ENCODE results near the gene ALPP.

DNA sequence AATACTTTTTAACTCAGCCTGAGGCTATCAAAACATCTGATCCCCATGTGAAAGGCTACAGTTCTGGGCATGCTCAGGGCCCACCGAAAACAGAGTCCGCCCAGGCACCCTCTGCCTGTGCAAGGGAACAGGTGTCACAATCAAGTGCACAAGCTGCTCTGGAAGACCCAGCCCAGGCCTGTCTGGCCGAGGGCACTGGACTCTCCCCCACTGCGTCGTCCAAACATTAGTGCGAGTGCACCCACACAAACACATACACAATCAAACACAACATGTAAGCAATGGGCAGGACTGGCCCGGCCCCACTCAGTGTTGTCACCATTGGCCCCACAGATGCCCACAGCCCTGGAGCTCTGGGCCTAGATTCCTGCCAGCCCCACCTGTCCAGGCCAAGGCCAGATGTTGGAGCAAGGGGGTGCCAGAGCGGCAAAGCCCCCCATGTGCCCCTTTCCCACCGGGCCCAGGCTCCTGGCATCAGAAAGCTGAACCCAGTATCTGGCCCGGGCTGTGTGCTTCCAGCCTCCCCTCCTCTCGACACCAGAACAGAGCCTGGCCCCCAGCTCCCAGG lies 27.5 kb downstream of the ALPP start:
- TF ChIP-seq POLR2A (IDR thresholded peaks at IDR 0.05; ENCODE audit: low read depth, low read length) (no peak), POLR2AphosphoS5 (IDR thresholded peaks at IDR 0.05; ENCODE audit: low read depth, low read length) (no peak)

All from GM12891 (cell line).